HepG2 (cell line): ENCODE measurements around the gene SIRT5. TPM values are rescaled to one million over a fixed set of nuclear protein-coding genes. Genes with fewer than 3 reads are reported as not detected.

Source experiments
- CHD4 ChIP-seq: fragments of 200-600 bp; sonication (generic); IDR thresholded peaks from 2 replicates; pipeline ENCODE4 v1.7.0; 2017; ENCODE audit warnings: mild to moderate bottlenecking, low read length, borderline replicate concordance
- FOXA3 ChIP-seq: IDR thresholded peaks from 2 replicates; pipeline ENCODE4 v1.6.1; 2016; ENCODE audit warnings: missing genetic modification reagents, missing compliant biosample characterization
- HNRNPLL ChIP-seq: fragments of 200-400 bp; formaldehyde crosslinking; IDR thresholded peaks from 2 replicates; pipeline ENCODE4 v1.6.1; 2017; ENCODE audit warnings: mild to moderate bottlenecking, low read depth, low read length; ENCODE audit not compliant: poor library complexity, severe bottlenecking
- IKZF4 ChIP-seq: sonication (generic); formaldehyde crosslinking; IDR thresholded peaks from 2 replicates; pipeline ENCODE4 v1.5.1; 2020; ENCODE audit warnings: borderline replicate concordance, mild to moderate bottlenecking, low read depth, missing genetic modification reagents; ENCODE audit errors: not compliant biosample characterization
- JARID2 ChIP-seq: sonication (generic); formaldehyde crosslinking; IDR thresholded peaks from 2 replicates; pipeline ENCODE4 v1.8.1; 2023; ENCODE audit warnings: missing genetic modification reagents, inconsistent platforms; ENCODE audit not compliant: insufficient replicate concordance
- NCOR1 ChIP-seq: fragments of 200-600 bp; sonication (generic); IDR thresholded peaks from 2 replicates; pipeline ENCODE4 v1.7.0; 2017; ENCODE audit warnings: antibody characterized with exemption, low read length, borderline replicate concordance
- PHF20 ChIP-seq: sonication (generic); formaldehyde crosslinking; IDR thresholded peaks from 2 replicates; pipeline ENCODE4 v1.5.0; 2020; ENCODE audit warnings: mild to moderate bottlenecking, missing genetic modification reagents
- POLR2AphosphoS2 ChIP-seq: IDR thresholded peaks from 2 replicates; pipeline ENCODE4 v1.6.1; 2011; ENCODE audit warnings: low read depth, low read length, improper control_type of control experiment
- REPIN1 ChIP-seq: sonication (generic); formaldehyde crosslinking; IDR thresholded peaks from 2 replicates; pipeline ENCODE4 v1.8.0; 2022; ENCODE audit warnings: missing genetic modification reagents, low read depth, mild to moderate bottlenecking, borderline replicate concordance
- RFXANK ChIP-seq: IDR thresholded peaks from 2 replicates; pipeline ENCODE4 v1.6.1; 2016
- TRIM22 ChIP-seq: fragments of 450-650 bp; IDR thresholded peaks from 2 replicates; pipeline ENCODE4 v1.6.1; 2017
- TRIM24 ChIP-seq: sonication (generic); formaldehyde crosslinking; IDR thresholded peaks from 2 replicates; pipeline ENCODE4 v1.8.0; 2022; ENCODE audit warnings: mild to moderate bottlenecking, missing genetic modification reagents
- ZBTB2 ChIP-seq: sonication (generic); formaldehyde crosslinking; IDR thresholded peaks from 2 replicates; pipeline ENCODE4 v1.8.0; 2022; ENCODE audit warnings: low read depth, missing genetic modification reagents
- ZBTB42 ChIP-seq: sonication (generic); formaldehyde crosslinking; IDR thresholded peaks from 2 replicates; pipeline ENCODE4 v1.5.0; 2020; ENCODE audit warnings: mild to moderate bottlenecking, missing genetic modification reagents
- ZC3H4 ChIP-seq: sonication (generic); formaldehyde crosslinking; IDR thresholded peaks from 2 replicates; pipeline ENCODE4 v1.4.0; 2020; ENCODE audit warnings: missing genetic modification reagents, borderline replicate concordance
- ZFX ChIP-seq: sonication (generic); formaldehyde crosslinking; IDR thresholded peaks from 2 replicates; pipeline ENCODE4 v1.4.0; 2020; ENCODE audit warnings: mild to moderate bottlenecking, low read depth, missing genetic modification reagents, moderate library complexity
- ZNF276 ChIP-seq: sonication (generic); formaldehyde crosslinking; IDR thresholded peaks from 2 replicates; pipeline ENCODE4 v1.4.0; 2020; ENCODE audit warnings: mild to moderate bottlenecking, low read depth, missing genetic modification reagents
- ZNF317 ChIP-seq: sonication (generic); formaldehyde crosslinking; IDR thresholded peaks from 2 replicates; pipeline ENCODE4 v1.5.0; 2020; ENCODE audit warnings: mild to moderate bottlenecking, missing genetic modification reagents
- ZNF451 ChIP-seq: sonication (generic); formaldehyde crosslinking; IDR thresholded peaks from 2 replicates; pipeline ENCODE4 v1.5.0; 2020; ENCODE audit warnings: mild to moderate bottlenecking, missing genetic modification reagents
- ZNF503 ChIP-seq: sonication (generic); formaldehyde crosslinking; IDR thresholded peaks from 2 replicates; pipeline ENCODE4 v1.4.0; 2020; ENCODE audit warnings: missing genetic modification reagents
- ZNF570 ChIP-seq: sonication (generic); formaldehyde crosslinking; IDR thresholded peaks from 2 replicates; pipeline ENCODE4 v1.4.0; 2020; ENCODE audit warnings: mild to moderate bottlenecking, missing genetic modification reagents, borderline replicate concordance
- ZNF720 ChIP-seq: sonication (generic); formaldehyde crosslinking; IDR thresholded peaks from 2 replicates; pipeline ENCODE4 v1.4.0; 2020; ENCODE audit warnings: missing genetic modification reagents
- ZNF776 ChIP-seq: sonication (generic); formaldehyde crosslinking; IDR thresholded peaks from 2 replicates; pipeline ENCODE4 v1.4.0; 2020; ENCODE audit warnings: mild to moderate bottlenecking, missing genetic modification reagents
- polyA plus RNA-seq, 8 experiments: library from polyadenylated mRNA; depleted of rRNA in 3 of 8; stranded (reverse) in 7 of 8; unstranded in 1 of 8; fragments of >200 nt; fragmentation: Illumina TruSeq in 4 of 8; extraction: Trizol in 4 of 8; gene quantifications; 2 replicates each; pipeline versions ENCODE4 v1.2.1 to v1.2.3, GENCODE V29; 2011 to 2016; ENCODE audit warnings: low read depth in 4 of 8, missing spikeins in 1 of 8, mixed read lengths in 1 of 8; ENCODE audit not compliant: insufficient read depth in 1 of 8
- total RNA-seq, 5 experiments: library from RNA; depleted of rRNA; stranded (reverse); fragments of >200 nt; fragmentation: Illumina TruSeq; extraction: Trizol; gene quantifications; 2 replicates each; pipeline ENCODE4 v1.2.3, GENCODE V29; 2016; ENCODE audit warnings: low read depth in 1 of 5

Gene SIRT5
- total and polyA plus RNA-seq, 2 of the 13 experiments (the other 11 are each of a cell fraction or from before 2014, with no cell fraction given): 14.1 to 16.6 TPM

GRCh38 chr6:13614926-13615791, 40.8 kb downstream of the SIRT5 start, which contains the start of gene NOL7 (continued):
- peak; percentile 46; the same call in 1 of the 2 replicates for TF ChIP-seq ZNF276
- TF ChIP-seq TRIM24 (CRISPR knock-in tag): no peak
- TF ChIP-seq ZNF451: peak; percentile 99; the same call in 1 of the 2 replicates
- TF ChIP-seq IKZF4 (CRISPR knock-in tag): peak; percentile 94
- TF ChIP-seq JARID2 (CRISPR knock-in tag): peak; percentile 26
- peak; percentile 100 for TF ChIP-seq REPIN1 (CRISPR knock-in tag)
- no peak for TF ChIP-seq ZNF720 (CRISPR knock-in tag)
- TF ChIP-seq ZC3H4 (CRISPR knock-in tag): 0 out of 2 replicates have a peak, but pooled peaks have one; percentile 88
- no peak for TF ChIP-seq TRIM22
- peak; percentile 91 for TF ChIP-seq FOXA3
- TF ChIP-seq ZNF503 (CRISPR knock-in tag): peak; percentile 20; the same call in 1 of the 2 replicates
- 0 out of 2 replicates have a peak, but pooled peaks have one; percentile 16 for TF ChIP-seq CHD4
- TF ChIP-seq RFXANK (CRISPR knock-in tag): peak; percentile 84; the same call in 1 of the 2 replicates
- TF ChIP-seq ZNF317 (CRISPR knock-in tag): no peak
- peak; percentile 91 for TF ChIP-seq HNRNPLL
- peak; percentile 99 for TF ChIP-seq ZFX (CRISPR knock-in tag)
- peak; percentile 91; the same call in 1 of the 2 replicates for TF ChIP-seq POLR2AphosphoS2
- peak; percentile 97 for TF ChIP-seq ZBTB2
- peak; percentile 73; the same call in 1 of the 2 replicates for TF ChIP-seq ZNF570
- TF ChIP-seq ZBTB42 (CRISPR knock-in tag): peak; percentile 95; the same call in 1 of the 2 replicates
- peak; percentile 93; the same call in 1 of the 2 replicates for TF ChIP-seq ZNF776
- TF ChIP-seq NCOR1: no peak; the same call in 1 of the 2 replicates
- peak; percentile 98 for TF ChIP-seq PHF20 (CRISPR knock-in tag)
